BJ (cell line): ENCODE results near the gene TIGIT. TPM values are rescaled to one million over a fixed set of nuclear protein-coding genes. Genes with fewer than 3 reads are reported as not detected.

ENCODE experiments used
- CTCF ChIA-PET: fragments of 350-600 bp; formaldehyde crosslinking; extraction: SDS; loops from one replicate; lab custom pipeline; 2021; ENCODE audit warnings: antibody characterized with exemption, inconsistent platforms; lab: Yijun Ruan, JAX
- POLR2A ChIA-PET: fragments of 300-600 bp; sonication (Branson Sonifier 250); formaldehyde crosslinking; extraction: SDS; loops from one replicate; lab custom pipeline; 2021; ENCODE audit warnings: antibody characterized with exemption; lab: Charles Lee
- DNase-seq: peaks from one replicate; pipeline ENCODE4 v3.0.0-alpha.2; 2011; ENCODE audit warnings: low read depth
- H3K27me3 ChIP-seq: 2 replicates; pipeline ENCODE4 v1.6.0; 2011; ENCODE audit warnings: low read length; ENCODE audit not compliant: control insufficient read depth, insufficient read depth
- H3K36me3 ChIP-seq: 2 replicates; pipeline ENCODE4 v1.5.1; 2011; ENCODE audit warnings: low read length; ENCODE audit not compliant: control insufficient read depth, insufficient read depth
- H3K4me3 ChIP-seq: 2 replicates; pipeline ENCODE4 v1.5.1; 2011; ENCODE audit warnings: low read depth, mild to moderate bottlenecking, control low read depth, low read length
- polyA plus RNA-seq: library from polyadenylated mRNA; depleted of rRNA; stranded (reverse); fragments of >200 nt; gene quantifications from 2 replicates; pipeline ENCODE4 v1.2.3, GENCODE V29; 2011
- TF ChIP-seq, protein P1 (sequence below): IDR thresholded peaks from 2 replicates; pipeline ENCODE4 v1.5.1; 2011; ENCODE audit warnings: low read depth, mild to moderate bottlenecking, control low read depth, inconsistent platforms, low read length, moderate library complexity; ENCODE audit not compliant: insufficient read depth

Gene TIGIT
- polyA plus RNA-seq, 1 experiment = not detected

DNA sequence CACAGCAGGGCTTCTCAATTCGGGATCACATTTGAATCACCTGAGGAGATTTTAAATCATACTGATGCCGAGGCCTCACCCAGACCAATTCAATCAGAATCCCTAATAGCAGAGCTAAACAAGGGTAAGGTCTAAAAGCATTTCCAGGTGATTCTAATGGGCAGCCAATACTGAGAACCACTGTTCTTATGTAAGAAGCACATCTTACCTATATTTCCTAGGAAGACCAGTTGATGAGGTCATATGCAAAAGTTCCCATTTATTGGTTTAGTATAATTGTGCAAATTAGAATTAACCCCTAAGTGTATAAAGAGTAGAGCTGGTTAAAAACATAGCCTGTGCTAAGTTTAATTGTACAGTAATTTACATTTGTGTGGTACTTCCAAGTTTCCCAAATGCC, 2.1 kb downstream of the TIGIT start:
- ChIA-PET POLR2A (no interaction called here), CTCF (interaction anchor here (0.6 to 1.9 kb wide), 3 partner anchors 16 to 1377 kb away, joined by 4 to 6 read pairs (median 5); no protein-coding TSS in a partner anchor)
- DNase-seq = no peak
- Histone ChIP-seq H3K36me3 (no peaks in the 10 kb centered on the region), H3K4me3 (no peak overlapping the region), H3K27me3 (peaks cover 4% of the 10 kb centered on the region; the same call in 1 of the 2 replicates)
- TF ChIP-seq, protein P1, sequence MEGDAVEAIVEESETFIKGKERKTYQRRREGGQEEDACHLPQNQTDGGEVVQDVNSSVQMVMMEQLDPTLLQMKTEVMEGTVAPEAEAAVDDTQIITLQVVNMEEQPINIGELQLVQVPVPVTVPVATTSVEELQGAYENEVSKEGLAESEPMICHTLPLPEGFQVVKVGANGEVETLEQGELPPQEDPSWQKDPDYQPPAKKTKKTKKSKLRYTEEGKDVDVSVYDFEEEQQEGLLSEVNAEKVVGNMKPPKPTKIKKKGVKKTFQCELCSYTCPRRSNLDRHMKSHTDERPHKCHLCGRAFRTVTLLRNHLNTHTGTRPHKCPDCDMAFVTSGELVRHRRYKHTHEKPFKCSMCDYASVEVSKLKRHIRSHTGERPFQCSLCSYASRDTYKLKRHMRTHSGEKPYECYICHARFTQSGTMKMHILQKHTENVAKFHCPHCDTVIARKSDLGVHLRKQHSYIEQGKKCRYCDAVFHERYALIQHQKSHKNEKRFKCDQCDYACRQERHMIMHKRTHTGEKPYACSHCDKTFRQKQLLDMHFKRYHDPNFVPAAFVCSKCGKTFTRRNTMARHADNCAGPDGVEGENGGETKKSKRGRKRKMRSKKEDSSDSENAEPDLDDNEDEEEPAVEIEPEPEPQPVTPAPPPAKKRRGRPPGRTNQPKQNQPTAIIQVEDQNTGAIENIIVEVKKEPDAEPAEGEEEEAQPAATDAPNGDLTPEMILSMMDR = no peak

DNA sequence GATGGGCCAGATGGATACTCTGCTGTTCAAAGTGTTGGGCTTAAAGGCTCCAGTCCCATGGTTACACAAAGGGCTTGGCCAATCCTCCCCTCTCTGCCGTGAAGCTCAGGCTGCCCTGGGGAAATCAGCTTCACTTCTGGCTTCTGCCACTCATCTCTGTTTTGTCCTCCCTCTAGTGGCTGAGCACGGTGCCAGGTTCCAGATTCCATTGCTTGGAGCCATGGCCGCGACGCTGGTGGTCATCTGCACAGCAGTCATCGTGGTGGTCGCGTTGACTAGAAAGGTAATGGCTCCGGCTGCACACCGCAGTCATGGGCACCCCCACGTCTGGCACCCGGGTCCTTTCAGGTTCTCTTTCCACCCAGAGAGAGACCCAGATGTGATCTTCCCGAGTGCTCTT, 5.6 kb downstream of the TIGIT start:
- no peak overlapping the region for H3K4me3 ChIP-seq
- DNase-seq = no peak
- CTCF ChIA-PET = interaction anchor here (0.8 to 2.9 kb wide), 3 partner anchors 8 to 11 kb away, joined by 3 to 13 read pairs (median 4); no protein-coding TSS in a partner anchor
- POLR2A ChIA-PET = no interaction called here
- TF ChIP-seq, protein P1 = peak; percentile 44
- peaks cover 6% of the 10 kb centered on the region for H3K27me3 ChIP-seq
- no peaks in the 10 kb centered on the region for H3K36me3 ChIP-seq

DNA sequence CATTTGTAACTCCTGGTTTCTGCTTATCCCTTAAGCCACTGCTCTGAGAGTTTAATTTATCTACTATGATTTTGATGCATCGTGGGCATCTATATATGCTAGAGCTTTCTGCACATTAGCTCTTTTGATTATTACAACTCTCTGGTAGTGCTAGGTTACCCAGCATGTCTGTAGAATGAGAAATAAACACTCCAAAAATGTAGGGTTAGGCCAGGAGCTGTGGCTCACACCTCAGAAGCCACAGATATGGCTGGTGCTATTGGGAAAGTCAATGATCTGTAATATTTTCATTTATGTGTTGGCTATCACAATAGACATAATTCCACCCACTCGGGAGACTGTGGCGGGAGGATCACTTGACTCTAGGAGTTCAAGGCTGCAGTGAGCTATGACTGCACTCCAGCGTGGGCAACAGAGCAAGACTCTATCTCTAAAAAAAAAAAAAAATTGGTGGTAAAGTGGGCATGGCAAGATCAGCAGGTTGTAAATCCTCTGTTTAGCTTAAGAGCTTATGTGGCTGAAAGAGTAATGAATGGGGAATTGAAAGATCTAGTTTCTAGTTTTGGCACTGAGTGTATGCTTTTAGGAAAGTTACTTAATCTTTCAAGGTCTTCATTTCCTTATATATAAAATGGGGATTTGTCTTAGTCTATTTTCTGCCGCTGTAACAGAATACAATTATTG, 6.3 kb downstream of the TIGIT start:
- POLR2A ChIA-PET = no interaction called here
- H3K4me3 ChIP-seq = no peak overlapping the region
- DNase-seq = no peak
- TF ChIP-seq, protein P1 = no peak
- peaks cover 6% of the 10 kb centered on the region for H3K27me3 ChIP-seq
- no peaks in the 10 kb centered on the region for H3K36me3 ChIP-seq
- CTCF ChIA-PET = interaction anchor here (0.7 to 2.9 kb wide), 4 partner anchors 8 to 16 kb away, joined by 3 to 13 read pairs (median 4); no protein-coding TSS in a partner anchor

DNA sequence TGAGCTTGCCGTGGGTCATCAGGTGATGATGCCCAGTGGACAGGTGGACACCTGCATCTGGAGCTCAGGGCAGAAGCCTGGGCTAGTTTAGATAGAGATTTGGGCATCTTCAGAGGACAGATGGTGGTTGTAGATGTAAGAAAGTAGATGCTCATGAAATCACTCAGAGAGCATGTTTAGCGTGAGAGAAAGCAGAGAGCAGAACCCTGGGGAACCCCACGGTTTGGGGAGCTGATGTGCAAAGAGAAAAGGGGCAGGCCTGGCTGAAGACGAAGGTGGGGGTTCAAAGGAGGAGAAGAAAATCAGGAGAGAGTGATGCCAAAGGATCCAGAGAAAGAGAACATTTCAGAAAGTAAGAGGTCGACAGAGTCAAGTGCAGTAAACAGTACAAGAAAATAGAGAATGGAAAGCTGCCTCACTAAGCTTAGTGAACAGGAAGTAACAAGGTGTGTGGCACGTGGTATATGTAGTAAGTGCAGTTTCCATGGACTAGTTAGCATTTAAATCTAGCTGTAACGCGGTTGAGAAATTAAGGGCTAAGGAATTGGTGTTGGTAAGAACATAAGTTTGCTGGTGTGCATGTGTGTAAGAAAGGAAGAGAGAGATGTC, 13.5 kb downstream of the TIGIT start:
- no peaks in the 10 kb centered on the region for H3K27me3 ChIP-seq
- ChIA-PET CTCF (interaction anchor here (1.0 to 2.5 kb wide), 4 partner anchors 8 to 18 kb away, joined by 3 to 8 read pairs (median 6); no protein-coding TSS in a partner anchor), POLR2A (no interaction called here)
- TF ChIP-seq, protein P1 = no peak
- no peak for DNase-seq
- no peak overlapping the region for H3K4me3 ChIP-seq
- no peaks in the 10 kb centered on the region for H3K36me3 ChIP-seq

DNA sequence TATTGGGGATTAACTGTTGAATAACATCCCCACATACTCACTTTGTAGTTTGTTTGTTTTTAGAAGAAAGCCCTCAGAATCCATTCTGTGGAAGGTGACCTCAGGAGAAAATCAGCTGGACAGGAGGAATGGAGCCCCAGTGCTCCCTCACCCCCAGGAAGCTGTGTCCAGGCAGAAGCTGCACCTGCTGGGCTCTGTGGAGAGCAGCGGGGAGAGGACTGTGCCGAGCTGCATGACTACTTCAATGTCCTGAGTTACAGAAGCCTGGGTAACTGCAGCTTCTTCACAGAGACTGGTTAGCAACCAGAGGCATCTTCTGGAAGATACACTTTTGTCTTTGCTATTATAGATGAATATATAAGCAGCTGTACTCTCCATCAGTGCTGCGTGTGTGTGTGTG, 14.0 kb downstream of the TIGIT start:
- DNase-seq = no peak
- Histone ChIP-seq H3K4me3 (no peak overlapping the region), H3K36me3 (no peaks in the 10 kb centered on the region), H3K27me3 (no peaks in the 10 kb centered on the region)
- TF ChIP-seq, protein P1 = no peak
- POLR2A ChIA-PET = no interaction called here
- CTCF ChIA-PET = interaction anchor here (1.3 to 2.5 kb wide), 3 partner anchors 8 to 17 kb away, joined by 4 to 8 read pairs (median 7); no protein-coding TSS in a partner anchor
